ENCODE results near the gene ESYT1.
A peak's percentile ranks its signal among the peaks of the same experiment; 100 is the strongest.
"Not testable (repeated sequence)": the region's sequence is repeated elsewhere in the genome, so short reads cannot be mapped to it uniquely, and the experiment has no call there.

The ESYT1 gene

GRCh38 chr12:56156464-56157200, 28.6 kb downstream of the ESYT1 start:
- not testable (repeated sequence) for DNase-seq

DNA sequence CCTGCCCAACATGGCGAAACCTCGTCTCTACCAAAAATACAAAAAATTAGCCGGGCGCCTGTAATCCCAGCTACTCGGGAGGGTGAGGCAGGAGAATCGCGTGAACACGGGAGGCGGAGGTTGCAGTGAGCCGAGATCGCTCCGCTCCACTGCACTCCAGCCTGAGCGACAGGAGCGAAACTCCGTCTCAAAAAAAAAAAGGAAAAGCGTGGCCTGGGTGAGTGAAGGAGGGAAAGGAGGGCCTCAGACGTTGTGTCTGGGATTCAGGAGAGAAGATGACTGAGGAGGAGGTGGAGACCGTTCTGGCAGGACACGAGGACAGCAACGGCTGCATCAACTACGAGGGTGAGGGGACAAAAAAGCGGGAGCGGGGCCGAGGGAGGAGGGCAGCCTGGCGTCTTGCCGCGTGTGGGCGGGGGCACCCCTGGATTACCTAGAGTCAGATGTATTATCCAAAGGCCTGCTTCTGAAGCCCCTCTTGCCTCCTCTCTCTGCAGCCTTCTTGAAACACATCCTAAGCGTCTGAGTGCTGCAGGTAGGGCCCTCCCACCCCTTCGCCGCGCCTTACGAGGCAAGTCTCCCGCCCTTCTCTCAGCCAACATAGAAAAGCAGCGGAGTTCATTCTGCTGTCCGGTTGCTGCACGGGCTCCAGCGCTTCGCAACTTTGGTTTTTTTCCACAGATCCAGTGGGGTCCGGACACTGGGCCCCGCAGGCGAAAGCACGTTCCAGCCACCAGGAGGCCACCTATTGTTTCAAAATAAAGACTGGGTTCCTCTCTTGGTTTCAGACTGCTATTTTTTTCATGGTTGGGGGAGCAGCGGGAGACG, 29.3 kb downstream of the ESYT1 start:
- peak; percentile 41 for DNase-seq

GRCh38 chr12:56158029-56158925, 30.2 kb downstream of the ESYT1 start, which contains the start of gene MYL6:
TSS of gene MYL6 (plus strand) at chr12:56158359. CDS start at chr12:56158402, 43 bp downstream.
- peak; percentile 93 for DNase-seq

DNA sequence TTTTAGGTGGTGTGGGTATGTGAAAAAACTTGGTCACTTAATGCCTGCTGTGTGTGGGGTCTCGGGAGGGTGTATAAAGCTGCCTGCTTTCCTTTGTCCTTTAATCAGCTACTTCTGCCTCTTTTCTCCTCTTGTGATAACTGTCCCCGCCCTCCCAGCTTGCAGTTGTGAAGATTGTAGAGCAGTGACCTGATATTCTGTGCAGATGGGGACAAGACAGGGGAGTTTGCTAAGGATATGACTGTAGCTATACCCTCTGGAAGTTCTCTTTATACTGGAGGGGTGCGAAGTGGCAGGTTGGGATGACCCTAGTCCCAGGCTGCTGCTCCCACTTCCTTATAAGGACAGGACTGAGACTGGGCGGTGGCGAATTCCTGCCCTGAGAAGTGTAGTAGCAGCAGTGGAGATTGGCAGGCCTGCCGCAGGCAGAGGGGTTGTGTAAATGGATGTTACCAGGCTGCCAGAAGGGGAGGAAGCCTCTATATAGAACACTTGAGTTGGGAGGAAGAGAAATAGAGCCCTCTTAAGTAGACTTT, 30.9 kb downstream of the ESYT1 start:
- no peak for DNase-seq

GRCh38 chr12:56159482-56160192, 31.6 kb downstream of the ESYT1 start:
- DNase-seq: no peak

DNA sequence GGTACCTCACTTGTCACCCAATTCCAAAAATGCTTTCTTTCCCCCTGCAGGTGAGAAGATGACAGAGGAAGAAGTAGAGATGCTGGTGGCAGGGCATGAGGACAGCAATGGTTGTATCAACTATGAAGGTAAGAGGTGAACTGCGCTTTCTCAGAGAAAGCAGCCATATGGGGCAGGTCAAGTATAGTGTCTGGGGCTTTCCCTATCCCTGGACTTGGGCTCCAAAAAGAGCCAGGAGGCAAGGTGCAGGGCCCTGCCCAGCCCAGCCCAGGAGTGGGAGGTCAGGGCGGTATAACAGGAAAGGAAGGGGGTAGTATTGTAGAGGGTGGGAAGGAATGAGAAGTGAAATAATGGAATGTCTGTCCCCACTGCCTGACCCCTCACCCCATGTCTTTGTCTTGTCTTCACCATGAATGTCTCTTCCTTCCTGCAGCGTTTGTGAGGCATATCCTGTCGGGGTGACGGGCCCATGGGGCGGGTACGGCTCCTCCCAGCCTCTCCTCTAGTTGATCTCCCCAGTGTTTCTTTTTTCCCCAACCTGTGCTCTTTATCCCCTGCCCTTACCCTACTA, 32.2 kb downstream of the ESYT1 start:
- DNase-seq: peak; percentile 59

- no peak for DNase-seq
These were observed 33.0 kb downstream of the ESYT1 start for GRCh38 chr12:56160894-56161689.

DNA sequence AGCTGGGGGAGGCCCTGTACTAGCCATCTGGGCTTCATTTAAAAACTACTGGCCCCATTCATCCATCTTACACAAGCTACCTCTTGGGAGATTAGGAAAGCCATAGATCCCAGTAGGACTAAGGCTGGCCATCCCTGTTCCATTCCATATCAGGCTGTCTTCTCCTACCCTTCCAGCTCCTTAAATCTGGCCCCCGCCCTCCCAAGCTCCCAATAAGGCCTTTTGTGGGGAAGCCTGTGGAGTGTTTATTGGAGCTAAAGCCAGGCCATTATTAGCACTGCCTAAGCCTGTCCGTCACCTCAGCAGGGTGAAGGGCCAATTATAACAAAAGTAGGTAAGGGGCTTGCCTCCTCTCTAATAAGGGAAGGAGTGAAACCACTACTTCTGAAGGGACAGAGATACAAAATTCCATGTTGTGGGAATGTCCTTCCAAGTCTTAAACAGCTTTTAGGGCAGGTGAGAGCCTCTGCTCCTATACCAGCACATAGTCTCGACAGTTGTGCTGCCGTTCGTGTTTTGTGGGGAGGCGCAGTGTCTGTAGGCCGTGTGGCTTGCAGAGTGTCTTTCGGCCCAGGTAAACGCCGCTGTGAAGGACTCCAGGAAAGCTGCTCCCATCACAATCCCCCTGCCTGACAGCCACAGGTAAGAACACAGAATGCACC, 33.8 kb downstream of the ESYT1 start:
- DNase-seq: no peak

DNA sequence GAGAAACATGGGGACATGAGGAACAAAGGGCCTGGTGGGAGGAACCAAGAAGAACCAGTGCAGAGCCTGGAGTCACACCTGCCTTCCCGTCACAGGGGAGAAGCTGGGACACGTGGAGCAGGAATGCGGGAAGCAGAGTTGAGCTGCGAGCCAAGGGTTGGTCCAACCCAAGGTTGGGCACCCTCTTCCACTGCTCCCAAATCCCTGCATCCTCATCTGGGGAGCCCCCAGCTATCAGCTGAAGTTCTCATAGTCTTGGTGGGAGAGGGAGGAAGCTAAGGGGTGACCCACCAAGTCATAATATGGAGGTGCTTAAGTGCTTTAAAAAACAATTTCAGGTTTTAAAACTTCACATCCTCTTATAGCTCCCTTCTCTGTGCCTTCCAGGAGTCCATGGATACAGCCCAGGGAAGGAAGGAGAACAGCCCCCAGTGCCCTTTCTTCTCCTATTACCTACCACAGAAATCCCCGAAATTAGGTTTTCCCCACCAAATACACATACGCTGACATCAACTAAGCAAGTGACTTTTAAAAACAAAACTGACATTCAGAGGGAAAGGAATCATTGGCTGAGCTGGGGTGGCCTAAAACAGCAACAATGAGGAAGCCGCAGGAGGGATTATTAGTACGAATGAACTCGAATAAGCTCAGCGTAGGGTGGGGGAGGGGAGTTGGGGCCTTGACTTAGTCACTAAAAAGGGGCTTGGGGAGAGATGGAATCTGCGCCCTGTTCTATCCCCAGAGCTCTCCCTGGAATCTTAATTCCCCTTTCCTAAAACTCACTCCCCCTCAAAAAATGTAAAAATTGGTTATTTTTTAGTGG, 34.6 kb downstream of the ESYT1 start:
- DNase-seq: no peak

GRCh38 chr12:56163533-56164344, 35.7 kb downstream of the ESYT1 start:
- DNase-seq: no peak

DNA sequence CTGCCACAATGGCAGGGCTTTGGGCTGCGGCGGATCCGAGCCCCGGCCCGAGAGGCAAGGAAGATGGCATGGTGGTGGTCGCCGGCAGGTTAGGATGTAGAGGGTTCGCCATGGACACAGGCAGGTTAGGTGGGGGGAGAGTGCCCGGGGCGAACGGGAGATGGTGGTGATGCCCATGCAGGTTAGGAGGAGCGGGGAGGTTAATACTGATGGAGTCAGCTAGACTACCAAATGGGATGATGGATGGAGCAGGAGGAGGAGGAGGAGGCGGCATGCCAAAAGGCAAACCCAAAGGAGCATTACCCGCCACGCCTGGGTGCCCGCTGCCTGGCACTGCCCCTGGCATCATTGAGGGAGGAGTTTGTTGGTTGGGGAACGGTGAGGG, 36.3 kb downstream of the ESYT1 start:
- DNase-seq: no peak

- DNase-seq: no peak
These were observed 37.3 kb downstream of the ESYT1 start for GRCh38 chr12:56165369-56165768.

GRCh38 chr12:56169229-56169759, 41.2 kb downstream of the ESYT1 start:
- DNase-seq: no peak

DNA sequence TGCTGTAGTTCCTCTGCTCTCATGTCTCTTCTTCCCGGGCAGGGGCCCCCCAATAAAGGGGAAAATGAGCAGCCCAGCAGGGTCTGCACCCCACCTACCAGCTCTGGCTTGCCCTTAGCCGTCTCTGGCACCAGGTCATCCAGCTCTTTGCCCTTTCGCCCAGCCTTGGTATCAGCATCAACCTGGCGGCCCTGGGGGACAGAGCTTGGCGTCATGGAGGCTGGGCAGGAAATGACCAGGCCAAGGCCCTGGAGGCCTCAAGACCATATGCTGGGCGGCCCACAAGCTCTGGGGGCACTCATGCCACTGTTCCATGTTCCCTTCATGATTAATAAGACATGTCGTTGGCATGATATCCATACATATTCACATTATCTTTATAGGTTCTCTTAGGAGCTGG, 44.8 kb downstream of the ESYT1 start:
- DNase-seq: no peak

GRCh38 chr12:56178347-56178746, 50.3 kb downstream of the ESYT1 start:
- no peak for DNase-seq

DNA sequence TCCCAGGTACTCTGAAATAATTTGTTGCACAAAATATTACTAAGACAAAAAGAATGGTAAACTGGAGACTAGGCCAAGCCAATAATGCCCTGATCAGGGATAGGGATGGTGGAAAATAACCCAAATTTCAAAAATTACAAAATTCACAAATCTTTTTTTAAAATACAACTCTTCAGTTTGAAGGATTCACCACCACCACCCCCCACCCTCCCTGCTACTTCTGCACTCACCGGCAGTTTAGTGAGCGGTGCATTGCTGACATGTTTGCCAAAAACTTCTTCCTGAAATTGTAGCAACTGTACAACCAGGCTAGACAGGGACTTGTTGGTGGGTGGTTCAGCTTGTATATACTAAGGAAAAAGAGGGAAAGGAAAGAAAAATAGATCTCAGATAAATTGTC, 58.9 kb downstream of the ESYT1 start:
- no peak for DNase-seq

GRCh38 chr12:56188131-56188777, 60.2 kb downstream of the ESYT1 start:
- DNase-seq: no peak

GRCh38 chr12:56188778-56189098, 60.7 kb downstream of the ESYT1 start:
- no peak for DNase-seq

Measured in effector CD4-positive, alpha-beta T cell (primary cell).